Stimulated activated naive CD4-positive, alpha-beta T cell (primary cell): ENCODE measurements around the gene AVEN.

Experiments
- DNase-seq, 6 experiments: peaks; one replicate each; lab custom pipeline; 2025; lab: John Stamatoyannopoulos, UW

Gene AVEN

DNA sequence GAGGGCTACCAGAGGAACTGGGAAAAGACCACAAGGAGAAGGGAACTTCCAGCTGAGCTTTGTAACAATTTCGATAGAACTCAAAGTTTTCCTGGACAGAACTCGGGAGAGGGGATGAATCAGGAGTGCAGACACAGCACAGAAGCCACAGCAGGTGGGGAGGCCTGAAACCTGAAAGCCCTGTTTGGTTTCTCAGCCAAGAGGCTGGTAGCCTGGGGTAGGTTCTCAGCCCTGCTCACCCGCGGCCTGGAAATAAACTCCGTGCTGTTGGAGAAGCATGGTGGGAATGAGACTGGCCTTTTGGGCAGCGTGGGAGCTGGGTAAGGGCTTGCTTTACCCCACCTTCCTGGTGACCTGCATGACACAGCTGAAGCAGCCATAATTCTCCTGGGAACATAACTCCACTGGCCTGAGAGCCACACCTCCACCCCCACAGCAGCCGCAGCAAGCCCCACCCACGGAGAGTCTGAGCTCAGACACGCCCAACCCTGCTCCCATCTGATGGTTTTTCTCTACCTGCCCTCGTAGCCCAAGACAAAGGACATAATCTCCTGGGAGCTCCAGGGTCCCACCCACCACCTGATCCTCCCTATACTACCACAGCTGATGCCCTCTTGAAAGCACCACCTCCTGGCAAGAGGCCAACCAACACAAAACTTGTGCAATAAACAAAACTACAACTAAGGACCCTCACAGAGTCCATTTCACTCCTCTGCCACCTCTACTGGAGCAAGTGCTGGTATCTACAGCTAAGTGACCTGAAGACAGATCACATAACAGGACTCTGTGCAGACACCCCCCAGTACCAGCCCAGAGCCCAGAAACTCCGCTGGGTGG, 123.2 kb downstream of the AVEN start:
- no peak for DNase-seq

DNA sequence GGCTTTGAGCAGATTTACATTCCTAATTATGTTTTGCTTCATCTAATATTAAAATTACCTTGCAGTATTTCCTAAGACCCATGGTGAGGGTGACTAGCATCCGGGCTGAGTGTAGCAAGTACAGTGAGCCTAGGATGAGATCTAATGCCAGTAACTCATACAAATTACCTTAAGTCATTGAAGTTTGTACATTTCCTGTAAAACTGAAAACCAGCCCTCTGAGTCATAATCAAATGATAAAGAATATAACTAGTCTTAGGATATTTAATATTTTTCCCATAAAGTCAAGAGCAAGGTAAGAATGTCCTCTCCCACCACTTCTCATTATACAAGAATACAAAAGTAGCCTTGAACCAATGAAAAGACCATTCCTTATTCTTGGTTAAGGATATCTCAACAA, 125.5 kb downstream of the AVEN start:
- DNase-seq, result no peak

DNA sequence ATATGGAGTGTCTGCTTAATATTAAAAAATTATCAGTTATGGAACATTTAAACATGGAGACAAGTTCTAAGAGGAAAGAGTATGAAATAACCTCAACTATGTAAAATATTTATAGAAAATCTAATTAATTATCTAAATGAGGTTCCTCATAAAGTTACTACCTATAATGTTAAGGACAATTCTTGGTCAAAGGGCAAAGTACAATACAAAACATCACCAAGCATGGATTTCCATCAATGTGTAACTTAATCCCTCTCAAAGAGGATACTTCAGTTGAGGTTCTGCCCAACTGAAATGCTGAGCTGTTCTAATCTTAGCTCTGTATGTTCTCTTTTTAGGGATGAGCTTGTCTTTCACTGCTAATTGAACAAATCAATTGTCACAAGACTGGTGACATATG, 126.7 kb downstream of the AVEN start:
- DNase-seq, result no peak

DNA sequence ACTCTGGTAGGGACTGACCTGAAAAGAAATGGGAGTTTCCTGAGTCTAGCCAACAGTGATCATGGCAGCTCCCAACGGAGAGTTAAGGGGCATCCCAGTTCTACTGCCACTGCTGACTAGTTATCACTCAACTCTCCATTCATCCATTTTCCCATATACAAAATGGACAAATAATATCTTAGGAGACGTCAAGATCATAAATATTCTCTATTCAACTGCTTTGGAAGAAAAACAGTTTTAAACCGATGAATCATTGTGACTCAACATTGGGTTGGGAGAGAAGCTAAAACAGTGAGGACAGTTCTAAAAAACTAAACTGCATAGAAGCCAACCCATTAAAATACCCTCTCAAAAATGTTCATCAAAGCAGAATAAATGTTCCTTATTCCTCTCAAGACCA, 128.3 kb downstream of the AVEN start:
- DNase-seq, result no peak

DNA sequence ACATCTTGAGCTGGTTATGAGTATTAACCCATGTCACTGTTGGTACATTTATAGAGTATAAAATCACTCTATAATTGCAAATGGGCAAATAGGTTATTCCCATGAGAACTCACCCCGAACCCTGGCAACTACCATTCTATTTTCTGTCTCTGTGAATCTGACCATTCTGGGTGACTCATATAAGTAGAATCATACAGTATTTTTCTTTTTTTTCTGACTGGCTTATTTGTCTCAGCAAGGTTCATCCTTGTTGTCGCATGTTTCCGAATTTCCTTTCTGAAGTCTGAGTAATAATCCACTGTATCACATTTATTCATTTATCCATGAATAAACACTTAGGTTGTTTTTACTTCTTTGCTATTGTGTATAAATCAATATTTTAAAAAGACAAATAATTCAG, 130.6 kb downstream of the AVEN start:
- DNase-seq, result no peak

DNA sequence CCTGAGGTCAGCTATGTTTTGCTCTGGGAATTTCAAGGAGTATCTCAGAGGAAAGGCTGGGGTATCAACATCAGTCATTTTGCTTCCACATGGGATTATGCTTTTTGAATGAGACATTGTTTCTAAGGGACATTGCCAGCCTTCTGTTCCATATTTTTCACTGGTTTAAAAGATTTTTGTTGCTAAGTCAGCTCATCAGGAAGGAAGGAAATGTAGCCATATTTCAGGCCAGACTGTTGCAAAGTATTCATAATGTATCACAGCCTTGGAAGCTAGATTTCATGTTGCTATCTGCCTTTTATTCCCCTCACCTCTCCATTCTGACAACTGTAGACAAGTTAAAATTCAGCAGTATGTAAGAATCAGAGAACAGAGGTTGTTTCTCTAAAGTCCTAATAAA, 131.7 kb downstream of the AVEN start:
- DNase-seq, result no peak

DNA sequence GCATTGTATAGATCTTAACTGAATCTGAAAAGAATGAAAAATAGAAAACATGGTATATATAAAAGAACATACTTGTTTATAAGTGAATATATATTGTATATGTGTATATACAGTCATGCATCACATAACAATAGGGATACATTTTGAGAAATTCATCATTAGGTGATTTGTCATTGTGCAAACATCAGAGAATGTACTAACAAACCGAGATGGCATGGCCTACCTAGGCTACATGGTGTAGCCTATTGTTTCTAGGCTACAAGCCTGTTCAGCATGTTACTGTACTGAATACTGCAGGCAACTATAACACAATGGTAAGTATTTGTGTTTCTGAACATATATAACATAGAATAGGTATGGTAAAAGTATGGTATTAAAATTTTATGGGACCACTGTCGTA, 135.3 kb downstream of the AVEN start:
- DNase-seq, result no peak

DNA sequence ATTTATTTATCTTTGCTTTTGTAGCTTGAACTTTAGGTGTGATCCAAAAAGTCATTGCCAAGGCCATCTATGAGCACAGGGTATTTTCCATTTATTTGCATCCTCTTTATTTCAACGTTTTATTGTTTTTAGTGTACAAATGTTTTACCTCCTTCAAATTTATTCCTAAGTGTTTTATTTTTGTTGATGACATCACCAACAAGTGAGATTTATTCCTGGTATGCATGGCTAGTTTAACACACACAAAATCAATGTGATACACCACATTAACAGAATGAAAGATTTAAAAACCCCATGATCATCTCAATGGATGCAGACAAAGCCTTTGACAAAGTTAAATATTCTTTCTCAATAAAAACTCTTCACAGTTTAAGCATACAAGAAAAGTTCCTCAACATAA, 137.0 kb downstream of the AVEN start:
- no peak for DNase-seq

DNA sequence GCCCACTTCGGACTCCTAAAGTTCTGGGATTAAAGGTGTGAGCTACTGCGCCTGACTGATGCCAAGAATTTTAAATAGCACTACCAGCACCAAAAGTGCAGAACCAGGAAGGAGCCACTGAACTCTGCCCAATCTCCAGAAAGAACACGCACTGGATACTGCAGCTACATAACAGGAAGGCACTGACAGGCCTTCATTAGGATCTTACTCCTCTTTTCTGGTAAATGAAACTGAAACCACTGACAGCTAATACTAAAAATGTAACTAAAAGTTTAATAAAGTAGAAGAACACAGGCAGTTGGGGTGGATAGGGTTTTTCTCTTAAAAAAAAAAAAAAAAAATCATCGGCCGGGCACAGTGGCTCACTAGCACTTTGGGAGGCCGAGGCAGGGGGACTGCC, 144.8 kb downstream of the AVEN start:
- no peak for DNase-seq

DNA sequence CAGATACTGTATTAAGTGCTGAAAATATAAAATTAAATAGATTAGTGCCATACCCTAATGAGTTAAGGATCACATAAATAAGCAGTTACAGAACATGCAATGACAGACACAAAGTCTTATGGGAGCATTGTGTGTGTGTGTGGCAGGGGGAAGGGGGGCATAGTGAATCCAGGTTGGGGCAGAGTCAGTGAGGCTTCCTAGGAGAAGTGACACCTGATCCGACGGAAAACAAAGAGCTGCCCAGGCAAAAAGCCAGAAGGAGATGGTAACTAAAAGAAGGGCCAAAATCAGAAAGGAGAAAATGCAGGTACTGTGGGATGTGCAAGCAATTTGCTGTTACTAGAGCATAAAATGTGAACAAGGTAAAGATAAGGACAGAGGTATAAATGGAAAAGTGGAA, 150.8 kb downstream of the AVEN start:
- DNase-seq, result no peak

DNA sequence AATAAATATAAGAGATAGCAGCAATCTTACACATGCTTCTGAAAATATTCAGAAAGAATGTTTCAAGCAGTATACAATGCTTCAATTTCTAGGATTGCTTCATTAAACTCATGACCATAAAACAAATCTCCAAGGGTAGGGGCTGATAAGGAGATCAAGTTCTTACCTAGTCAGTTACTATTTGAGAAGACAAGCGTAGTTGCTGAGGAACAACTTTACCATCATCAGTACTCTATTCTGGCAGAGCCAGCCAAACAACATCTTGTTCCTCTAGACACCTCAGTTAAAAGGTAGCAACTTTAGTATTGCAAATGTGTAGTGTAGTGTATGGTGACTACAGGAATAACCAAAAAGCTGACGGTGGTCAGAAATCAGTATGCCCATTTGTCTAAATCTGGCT, 156.1 kb downstream of the AVEN start:
- no peak for DNase-seq

DNA sequence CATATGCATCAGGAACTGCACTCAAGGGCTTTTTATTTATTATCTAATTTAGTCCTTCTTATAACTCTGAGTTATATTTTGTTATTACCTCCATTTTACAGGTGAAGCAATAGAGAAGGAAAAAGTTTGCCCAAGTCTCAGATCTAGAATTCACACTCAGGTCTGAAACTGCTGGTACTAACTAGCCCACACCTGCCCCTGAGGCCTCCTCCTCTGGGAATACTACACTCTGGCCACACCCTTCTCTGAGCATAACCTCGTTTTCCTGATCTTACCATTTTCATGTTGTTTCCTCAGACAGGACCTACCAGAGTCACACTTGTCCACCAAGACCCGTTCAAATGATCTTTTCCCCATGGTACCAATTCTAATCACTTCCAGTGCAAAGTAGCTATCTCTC, 164.8 kb downstream of the AVEN start:
- DNase-seq, result no peak

DNA sequence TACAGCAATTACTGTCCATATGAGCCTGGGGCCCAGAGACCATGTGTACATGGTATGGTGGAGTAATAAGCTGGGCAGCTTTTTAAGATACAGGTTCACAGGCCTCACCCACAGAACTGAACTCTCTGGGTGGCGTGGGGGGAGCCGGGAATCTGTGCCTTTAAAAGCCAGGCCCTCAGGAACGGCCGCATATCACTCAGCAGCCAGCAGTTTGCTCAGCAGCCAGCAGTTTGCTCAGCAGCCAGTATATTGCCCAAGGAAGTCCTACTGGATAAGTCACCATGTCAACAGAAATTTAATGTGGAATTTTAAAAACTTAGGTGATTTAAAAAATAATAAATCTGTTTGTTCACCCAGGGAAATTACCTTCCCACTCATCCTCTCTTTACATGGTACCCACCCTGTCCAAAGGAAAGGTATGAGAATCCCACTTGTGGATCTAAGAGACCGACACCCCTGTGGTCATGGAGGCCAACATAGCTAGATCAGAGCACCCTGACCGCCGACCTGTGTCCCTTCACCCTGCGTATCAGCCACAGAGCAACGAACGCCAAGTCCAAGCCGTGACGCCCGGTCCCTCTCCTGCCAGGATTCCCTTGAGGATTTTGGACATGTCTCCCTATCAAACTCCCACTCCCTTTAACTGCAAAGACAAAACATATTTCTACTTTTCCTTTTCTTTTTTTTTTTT, 166.4 kb downstream of the AVEN start:
- no peak for DNase-seq

DNA sequence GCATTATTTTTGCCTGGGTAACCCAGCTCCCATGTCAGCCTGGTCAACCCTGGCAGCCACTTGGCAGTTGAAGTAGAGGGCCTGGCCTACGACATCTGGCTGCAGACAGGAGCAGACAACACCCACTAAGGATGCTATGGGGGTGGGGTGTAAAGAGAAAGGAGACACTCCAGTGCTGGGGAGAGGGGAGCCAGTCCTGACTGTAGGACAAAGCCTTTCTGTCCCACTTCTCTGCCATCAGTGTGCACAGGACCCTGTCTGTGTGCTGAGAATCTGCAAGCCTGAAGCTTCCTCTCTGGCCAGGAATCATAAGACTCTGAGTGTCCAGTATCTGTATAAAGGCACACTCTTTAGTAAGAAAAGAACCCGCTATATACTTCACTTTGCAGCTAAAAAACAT, 167.0 kb downstream of the AVEN start:
- DNase-seq, result no peak

DNA sequence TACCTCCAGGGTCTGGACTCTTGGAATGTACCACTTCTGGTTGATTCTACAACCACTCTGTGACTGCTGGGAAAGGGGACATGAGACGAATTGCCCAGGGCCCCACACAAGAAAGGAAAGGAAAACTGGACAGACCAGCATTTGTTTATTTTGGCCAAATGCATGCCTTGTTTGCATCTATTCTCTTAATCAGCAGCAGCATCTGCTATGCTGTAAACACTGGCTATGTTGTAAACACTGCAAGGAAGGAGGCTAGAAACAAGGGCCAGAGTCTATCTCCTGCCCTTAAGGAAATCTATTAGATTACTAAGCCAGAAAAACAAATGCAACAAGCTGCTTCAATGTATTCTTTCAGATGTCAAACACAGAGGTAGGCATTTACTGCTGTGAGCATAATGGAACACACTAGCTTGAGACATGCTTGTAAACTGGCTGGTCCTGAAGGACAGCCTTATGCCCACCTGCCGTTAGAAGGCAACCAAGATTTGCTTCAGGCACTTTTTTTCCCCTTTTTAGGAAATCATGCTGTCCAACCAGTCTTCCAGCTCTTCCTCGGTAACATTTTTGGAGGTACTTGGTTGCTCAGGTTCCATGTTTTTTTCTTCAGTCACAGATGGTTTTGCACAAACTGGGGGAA, 172.8 kb downstream of the AVEN start:
- no peak for DNase-seq

DNA sequence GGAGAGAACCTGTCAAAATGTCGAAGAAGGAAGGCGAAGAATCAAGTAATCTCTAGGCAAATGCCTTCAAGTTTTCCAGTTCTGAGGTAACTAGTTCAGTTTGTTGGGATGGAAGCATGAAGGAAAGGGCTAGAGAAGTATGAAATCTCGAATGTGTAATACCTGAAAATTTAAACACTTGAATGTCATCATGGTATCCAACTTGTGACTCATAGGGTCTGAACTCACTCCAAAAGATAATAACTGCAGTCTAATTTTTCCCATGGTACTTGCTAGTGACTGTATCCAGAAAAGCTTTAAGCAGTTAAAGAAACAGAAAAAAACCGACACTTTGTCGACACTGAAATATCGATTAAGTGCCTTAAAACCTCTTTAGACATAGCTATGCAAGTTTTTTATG, 173.6 kb downstream of the AVEN start:
- DNase-seq, result no peak

DNA sequence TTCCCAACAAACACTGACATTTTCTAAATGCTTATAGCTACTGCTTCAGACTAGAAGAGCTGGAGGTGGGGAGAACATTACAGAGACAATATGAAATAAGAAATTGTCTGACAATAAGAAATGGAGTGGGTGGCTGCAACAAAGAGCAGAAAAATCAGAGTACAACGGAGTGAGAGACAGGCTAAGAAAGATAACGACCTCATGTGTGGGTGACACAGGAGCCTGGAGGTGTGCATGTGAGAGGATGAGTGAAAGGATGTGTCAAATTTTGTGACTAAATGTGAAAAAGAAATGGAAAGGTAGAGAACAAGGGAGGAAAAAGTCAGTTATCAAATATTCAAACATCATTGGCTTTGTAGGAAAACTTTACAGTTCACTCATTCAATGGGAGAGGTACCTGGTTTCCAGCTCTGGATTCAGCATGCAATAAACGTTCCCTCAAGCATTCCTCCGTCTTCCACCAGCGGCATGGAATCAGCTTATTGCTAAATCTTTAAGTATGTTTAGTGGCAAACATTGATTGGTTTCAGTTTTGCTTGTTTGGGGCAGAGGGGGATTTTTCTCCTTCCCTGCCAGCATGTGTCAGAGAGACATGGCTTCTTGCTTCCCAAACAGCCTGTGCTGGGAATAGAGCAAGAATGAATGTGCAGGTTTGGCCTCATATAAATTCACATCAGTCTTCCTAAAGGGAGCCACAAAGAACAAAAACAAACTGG, 174.5 kb downstream of the AVEN start:
- no peak for DNase-seq

DNA sequence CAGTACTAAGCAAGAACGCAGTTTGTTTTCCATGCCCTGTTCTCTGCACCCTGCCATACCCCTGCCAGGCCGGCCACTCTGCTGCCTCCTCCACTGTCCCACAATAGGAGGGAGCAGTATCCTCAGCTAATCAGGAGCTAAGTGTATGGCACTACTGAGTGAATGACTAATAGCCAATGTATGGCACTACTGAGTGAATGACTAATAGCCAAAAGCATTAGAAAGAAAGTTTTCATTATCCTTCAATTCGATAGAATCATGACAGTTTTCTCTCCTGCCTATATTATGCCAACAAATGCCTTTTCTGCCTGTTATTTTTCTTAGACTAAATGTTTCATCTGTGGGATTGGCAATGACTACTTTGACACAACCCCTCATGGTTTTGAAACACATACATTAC, 178.2 kb downstream of the AVEN start:
- no peak for DNase-seq

DNA sequence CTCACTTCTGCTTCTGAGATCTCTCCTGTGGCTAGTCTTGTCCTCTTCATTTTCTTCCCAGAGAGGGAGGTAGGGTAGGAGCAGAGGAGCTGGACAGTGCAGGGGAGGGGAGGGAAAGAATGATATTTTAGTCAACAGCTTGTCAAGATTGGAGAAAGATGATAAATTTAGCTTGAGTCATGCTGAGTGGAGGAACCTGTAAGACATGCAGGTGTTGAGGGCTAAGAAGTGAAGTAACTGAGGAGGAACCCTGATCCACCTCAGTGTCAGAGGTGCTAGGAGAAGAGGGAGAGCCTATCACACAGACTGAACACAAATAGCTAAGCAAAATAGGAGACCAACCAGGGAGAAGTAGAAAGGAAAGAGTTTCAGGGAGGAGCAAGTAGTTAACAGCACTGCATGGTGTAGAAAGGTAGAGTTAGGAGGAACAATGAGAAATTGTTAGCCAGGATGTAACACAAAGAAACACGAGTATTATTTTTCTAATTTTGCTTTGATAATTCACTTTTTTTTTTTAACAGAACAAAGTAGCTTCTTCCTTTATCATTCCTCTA, 178.9 kb downstream of the AVEN start:
- DNase-seq, result no peak

DNA sequence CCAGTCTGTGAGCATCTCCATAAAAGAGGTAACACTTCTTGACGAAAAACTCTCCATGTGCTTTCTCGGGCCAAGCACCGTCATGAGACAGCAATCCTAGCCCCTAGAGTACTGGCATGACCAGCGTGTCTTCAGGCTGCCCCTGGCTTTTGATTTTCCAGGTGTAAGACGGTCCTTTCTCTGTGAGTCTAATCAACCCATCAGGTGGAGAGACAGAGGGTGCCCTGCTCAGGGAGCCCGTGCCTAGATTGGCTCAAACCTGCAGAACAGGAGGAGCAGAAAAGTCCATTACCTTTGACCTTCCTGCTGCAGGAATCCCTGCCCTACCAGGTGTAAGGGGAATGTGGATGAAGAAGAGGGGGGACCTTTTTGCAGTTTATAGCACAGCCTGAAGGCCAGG, 180.2 kb downstream of the AVEN start:
- DNase-seq, result no peak

DNA sequence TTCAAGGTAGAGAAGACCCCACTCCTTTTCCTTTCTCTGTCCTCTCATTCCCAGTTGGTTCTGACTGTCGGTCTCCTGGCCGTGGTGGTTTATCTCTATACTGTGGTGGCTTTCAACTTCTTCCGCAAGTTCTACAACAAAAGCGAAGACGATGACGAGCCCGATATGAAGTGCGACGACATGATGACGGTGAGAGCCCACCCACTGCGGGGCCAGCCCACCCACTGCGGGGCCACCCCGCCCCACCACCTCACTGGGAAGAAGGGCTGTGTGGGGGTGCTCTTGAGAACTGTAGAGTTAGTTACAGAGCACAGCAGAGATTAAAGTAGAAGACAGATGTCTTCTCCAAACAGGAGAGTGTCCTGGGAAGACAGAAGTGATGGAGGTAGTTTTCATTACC, 181.3 kb downstream of the AVEN start:
- DNase-seq, result no peak

DNA sequence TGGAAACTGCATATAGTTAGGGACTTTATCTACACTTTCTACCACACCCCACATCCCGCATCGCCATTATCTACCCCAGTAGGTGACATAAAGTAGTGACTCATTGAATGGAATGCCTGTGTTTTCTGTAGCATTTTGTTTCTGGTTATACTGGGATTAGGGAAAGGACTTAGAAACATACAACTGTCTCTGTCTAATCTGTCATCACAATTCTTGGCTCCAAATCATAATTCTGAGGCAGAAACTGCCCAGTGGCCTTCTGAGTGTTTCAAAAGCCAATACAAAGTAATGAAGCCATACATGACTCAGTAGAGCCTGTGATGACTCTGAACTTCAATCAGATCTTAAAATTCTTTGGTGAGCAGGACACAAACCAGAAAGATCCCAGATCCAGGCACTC, 186.4 kb downstream of the AVEN start:
- no peak for DNase-seq
